ENCODE measurements around the gene PAK6. TPM values are rescaled to one million over a fixed set of nuclear protein-coding genes. Genes with fewer than 3 reads are reported as not detected.

Gene PAK6
- total and polyA plus RNA-seq, 11 donors: 0.93 to 17.4 (median 7.6) TPM

DNA sequence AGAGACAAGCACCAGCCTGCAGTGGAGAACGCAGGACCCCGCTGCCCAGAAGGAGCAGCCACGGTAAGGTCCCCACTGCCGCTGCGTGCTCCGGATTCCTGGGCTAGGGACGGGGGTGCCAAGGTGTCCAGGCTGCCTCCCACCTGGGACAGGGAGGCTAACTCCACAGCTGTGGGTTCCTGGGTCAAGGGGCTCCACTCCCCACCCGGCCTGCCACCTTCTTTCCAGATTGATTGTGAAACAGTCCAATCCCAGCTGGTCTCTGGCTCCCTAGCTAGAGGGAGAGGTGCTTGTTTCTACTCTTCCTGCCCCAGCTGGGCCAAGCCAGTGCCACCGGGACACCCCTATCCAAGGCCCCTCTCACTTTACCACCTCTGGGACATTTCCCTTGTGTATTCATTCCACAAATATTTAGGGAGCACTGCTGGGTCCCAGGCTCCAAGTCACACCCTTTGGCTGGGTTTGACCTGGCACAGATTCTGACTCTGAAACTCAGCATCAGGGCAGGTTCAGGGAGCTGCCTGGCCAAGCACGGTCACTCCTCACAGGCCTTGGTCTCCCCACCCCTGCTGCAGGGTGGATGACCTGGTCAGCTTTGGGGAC lies 1.9 kb downstream of the PAK6 start:
- TF ChIP-seq POLR2A (IDR thresholded peaks at IDR 0.05): no peak
- no peak for TF ChIP-seq CTCF (IDR thresholded peaks at IDR 0.05)
- Histone ChIP-seq H3K36me3 (no peaks in the 10 kb centered on the region), H3K4me1 (peaks cover 0 to 11% (median 3%) of the 10 kb centered on the region in 12 donors), H3K4me3 (no peak overlapping the region), H3K9me3 (no peaks in the 10 kb centered on the region), H3K27me3 (peaks cover 0 to 19% (median 0%) of the 10 kb centered on the region in 9 donors), H3K27ac (no peak overlapping the region)
- intact Hi-C loops (cut with DNase I): no loop called here
- WGBS, 4 donors: 91 to 96% (median 92%) methylated on average over 9 to 10 of the region's 10 CpGs
- no peak for ATAC-seq
- DNase-seq: no peak

GRCh38 chr15:40241269-40242212 lies 2.7 kb downstream of the PAK6 start:
- Histone ChIP-seq H3K9me3 (no peaks in the 10 kb centered on the region), H3K4me3 (no peak overlapping the region), H3K4me1 (peaks cover 0 to 10% (median 3%) of the 10 kb centered on the region in 12 donors), H3K27me3 (peaks cover 0 to 19% (median 0%) of the 10 kb centered on the region in 9 donors), H3K36me3 (no peaks in the 10 kb centered on the region), H3K27ac (no peak overlapping the region)
- ATAC-seq (no peak), DNase-seq (no peak)
- WGBS, 4 donors: 87 to 93% (median 90%) methylated on average over 10 to 14 of the region's 14 CpGs
- TF ChIP-seq POLR2A (IDR thresholded peaks at IDR 0.05) (no peak), CTCF (IDR thresholded peaks at IDR 0.05) (no peak)
- intact Hi-C loops (cut with DNase I): no loop called here

DNA sequence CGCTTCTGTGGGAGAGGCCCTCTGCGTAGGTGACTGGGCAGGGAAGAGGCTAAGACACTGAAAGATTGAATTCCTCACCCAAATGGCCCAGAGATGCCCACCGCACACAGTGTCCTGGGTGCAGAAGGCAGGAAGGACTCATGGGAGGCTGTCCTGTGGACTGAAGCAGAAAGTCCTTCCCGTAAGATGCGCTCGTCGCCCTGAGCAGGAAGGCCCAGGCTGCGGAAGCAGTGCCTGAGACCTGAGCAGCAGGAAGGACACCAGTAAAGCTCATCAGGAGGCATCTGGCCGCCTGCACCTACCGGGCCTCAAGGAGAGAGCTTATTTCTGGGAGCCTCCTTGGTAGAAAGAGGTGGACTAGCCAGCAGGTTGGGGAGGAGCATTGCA lies 3.3 kb downstream of the PAK6 start:
- TF ChIP-seq POLR2A (IDR thresholded peaks at IDR 0.05): no peak
- 92 to 95% (median 93%) methylated on average over 10 of the region's 10 CpGs for WGBS, 4 donors
- peaks cover 0 to 10% (median 3%) of the 10 kb centered on the region in 12 donors for H3K4me1 ChIP-seq
- no peak for DNase-seq
- intact Hi-C loops (cut with DNase I): no loop called here
- no peak for ATAC-seq
- no peak overlapping the region for H3K4me3 ChIP-seq
- H3K9me3 ChIP-seq: no peaks in the 10 kb centered on the region
- H3K27ac ChIP-seq: no peak overlapping the region
- H3K36me3 ChIP-seq: no peaks in the 10 kb centered on the region
- peaks cover 0 to 19% (median 0%) of the 10 kb centered on the region in 9 donors for H3K27me3 ChIP-seq

GRCh38 chr15:40242601-40243000 lies 3.7 kb downstream of the PAK6 start:
- H3K27ac ChIP-seq: no peak overlapping the region
- no peak for DNase-seq
- H3K4me1 ChIP-seq: peaks cover 0 to 10% (median 3%) of the 10 kb centered on the region in 12 donors
- 86 to 93% (median 90%) methylated on average over 5 of the region's 5 CpGs for WGBS, 4 donors
- ATAC-seq: no peak
- no peaks in the 10 kb centered on the region for H3K9me3 ChIP-seq
- H3K27me3 ChIP-seq: peaks cover 0 to 19% (median 0%) of the 10 kb centered on the region in 9 donors
- H3K36me3 ChIP-seq: no peaks in the 10 kb centered on the region
- TF ChIP-seq CTCF (IDR thresholded peaks at IDR 0.05) (no peak), POLR2A (IDR thresholded peaks at IDR 0.05) (no peak)
- no peak overlapping the region for H3K4me3 ChIP-seq
- intact Hi-C loops (cut with DNase I): no loop called here

All from heart left ventricle (tissue), 16 donors.